GDM1 (cell line): ENCODE results near the gene OR4F6.
"Not testable (repeated sequence)": the region's sequence is repeated elsewhere in the genome, so short reads cannot be mapped to it uniquely, and the experiment has no call there.

ENCODE experiments used
- DNase-seq: peaks from one replicate; lab custom pipeline; 2025; lab: John Stamatoyannopoulos, UW

OR4F6 gene

GRCh38 chr15:101803209-101803608 lies at the start of gene OR4F6:
Gene OR4F6, plus strand, starts transcription at chr15:101803509. Its CDS starts 2,211 bp downstream, at chr15:101805720.
- DNase-seq = no peak

DNA sequence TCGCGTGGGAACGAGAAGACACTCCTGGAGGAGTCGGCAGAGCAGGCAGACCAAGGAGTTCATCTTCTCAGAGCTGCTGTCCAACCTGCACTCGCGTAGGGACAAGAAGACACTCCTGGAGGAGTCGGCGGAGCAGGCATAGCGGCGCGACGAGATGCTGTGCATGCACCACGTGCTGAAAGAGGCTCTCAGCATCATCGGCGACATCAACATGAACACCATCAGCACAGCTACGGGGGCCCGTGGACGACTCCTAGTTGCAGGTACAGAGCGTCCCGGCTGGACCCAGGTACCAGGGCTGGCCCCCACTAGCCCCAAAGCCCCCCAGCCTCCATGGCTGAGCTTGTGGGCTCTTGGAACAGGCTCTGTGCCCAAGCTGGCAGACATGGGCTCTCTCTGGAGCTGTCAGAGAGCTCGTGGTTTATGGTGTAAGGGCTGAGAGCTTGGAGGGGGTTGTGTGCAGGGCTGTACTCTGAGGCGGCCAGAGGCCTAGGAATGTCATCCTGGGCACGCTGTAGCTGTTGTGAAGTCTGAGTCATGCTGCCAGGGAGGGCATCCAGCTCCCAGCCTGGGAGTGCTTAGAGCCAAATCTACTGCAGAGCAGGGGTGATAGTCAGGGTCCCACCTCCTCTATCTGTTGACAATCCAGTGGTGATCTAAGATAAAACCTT lies 38.5 kb upstream of the OR4F6 start:
- DNase-seq = not testable (repeated sequence)

DNA sequence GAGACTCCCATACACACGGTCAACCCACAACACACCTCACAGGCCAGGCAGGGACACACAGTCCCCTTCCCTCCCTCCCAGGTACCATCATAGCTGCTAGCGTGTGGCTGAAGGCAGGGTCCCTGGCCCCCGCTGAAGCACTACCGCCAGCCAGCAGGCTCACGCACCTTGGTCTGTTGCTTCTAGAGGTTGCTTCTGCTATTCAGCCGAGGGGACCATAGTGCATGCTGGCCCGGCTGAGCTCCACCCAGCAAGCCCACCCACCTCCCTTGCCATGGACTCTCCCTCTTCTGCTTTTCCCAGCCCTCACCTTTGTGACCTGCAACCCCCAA lies 38.0 kb upstream of the OR4F6 start:
- DNase-seq = not testable (repeated sequence)

DNA sequence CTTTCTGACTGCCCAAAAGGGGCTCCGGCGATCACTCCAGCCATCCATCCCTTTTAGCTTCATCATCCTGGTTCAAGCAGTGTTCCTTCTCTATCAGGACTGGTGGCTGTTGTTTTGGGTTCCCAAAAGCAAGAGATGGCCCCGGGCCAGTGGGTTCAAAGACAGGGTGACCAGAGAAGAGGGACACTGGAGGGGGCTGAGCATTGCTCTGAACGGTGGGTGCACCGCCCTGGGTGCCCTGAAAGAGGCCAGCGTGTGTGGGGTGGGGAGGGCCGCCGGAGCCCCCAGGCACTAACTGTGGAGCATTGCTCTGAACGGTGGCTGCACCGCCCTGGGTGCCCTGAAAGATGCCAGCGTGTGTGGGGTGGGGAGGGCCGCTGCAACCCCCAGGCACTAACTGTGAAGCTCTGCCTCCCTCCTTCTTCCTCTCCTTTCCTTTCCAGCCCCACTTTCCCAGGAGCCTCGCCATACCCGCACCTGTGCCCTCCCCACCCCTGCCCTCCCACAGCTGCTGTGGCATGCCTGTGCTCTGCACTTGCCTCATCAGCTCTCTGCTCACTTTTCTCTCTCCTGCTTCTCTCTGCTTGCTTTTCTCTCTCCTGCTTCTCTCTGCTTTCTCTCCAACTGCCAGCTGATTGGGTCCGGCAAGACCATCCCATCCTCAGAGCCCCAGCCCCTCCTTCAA lies 37.4 kb upstream of the OR4F6 start:
- no peak for DNase-seq

DNA sequence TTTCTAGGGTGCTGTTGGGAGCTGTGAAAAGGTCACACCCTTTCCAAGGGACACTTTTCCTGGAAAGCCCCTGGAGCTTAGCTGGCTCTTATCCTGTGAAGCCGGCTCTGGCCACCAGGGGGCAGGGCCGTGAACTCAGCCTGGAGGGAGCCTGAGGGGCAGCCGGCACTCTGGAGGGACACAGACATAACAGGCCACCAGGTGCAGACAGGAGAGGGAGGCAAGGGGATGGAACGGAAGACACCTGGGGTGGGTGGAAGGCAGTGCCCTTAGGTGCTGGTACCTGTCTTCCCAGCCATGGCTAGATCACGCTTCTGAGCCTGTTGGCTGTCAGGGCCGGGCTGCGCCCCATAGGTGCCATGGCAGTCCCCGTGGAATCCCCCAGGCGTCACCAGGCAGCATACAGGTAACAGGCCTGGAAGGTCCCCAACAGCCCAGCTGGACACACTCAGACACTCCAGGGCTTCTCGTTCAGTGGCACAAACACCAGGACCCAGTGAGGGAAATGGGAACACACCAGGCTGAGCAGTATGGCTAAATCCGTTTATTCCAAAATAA lies 36.1 kb upstream of the OR4F6 start:
- not testable (repeated sequence) for DNase-seq

GRCh38 chr15:101772921-101773320 lies 30.4 kb upstream of the OR4F6 start:
- no peak for DNase-seq

DNA sequence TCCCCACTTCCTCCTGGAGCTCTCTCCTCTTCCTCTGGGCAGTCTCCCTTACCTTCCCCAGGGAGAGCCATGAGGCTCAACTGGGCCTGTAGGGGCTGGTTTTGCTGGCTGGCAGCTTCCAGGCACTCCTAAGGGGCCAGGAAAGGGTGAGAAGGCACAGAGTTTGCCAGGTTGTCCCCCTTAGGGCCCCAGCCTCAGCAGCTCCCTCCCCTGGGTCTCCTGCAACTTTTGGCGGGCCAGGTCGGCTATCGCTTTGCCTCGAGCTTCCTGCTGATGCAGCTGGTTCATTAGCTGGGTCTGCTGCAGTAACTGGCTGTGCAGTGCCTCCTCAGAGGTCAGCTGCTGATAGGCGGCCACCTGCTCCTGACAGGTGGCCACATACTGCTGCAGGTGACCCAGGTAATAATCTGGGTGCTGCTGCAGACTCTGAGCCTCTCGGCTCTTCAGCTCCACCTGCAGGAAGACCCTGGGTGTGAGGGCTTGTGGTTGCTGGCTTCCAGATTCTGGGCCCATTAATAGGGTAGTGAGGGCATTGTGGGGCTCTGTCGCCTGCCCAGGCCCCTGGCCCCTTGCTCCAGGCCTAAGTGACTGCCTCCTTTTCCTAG lies 29.7 kb upstream of the OR4F6 start:
- no peak for DNase-seq

- no peak for DNase-seq
Observed at GRCh38 chr15:101775136-101775535, 28.2 kb upstream of the OR4F6 start.

- not testable (repeated sequence) for DNase-seq
Observed at GRCh38 chr15:101778576-101778975, 24.7 kb upstream of the OR4F6 start.

DNA sequence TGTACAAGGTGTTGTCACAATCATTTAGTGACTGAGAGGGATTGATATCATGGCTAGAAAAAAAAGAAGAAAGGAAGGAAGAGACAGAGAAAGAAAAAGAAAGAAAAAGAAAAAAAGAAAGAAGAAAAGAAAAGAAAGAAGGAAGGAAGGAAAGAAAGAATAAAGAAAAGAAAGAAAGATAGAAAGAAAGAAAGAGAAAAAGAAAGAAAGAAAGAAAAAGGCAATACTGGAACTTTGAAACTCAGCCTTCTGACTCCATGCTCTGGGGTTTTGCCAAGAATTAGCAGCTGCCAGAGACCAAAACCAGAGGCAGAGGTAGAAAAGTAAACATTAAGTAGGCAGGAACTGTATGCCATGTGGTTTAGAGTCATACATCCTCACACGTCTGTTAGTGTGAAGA lies 23.1 kb upstream of the OR4F6 start:
- not testable (repeated sequence) for DNase-seq

- DNase-seq = no peak
Observed at GRCh38 chr15:101781928-101782327, 21.4 kb upstream of the OR4F6 start.

DNA sequence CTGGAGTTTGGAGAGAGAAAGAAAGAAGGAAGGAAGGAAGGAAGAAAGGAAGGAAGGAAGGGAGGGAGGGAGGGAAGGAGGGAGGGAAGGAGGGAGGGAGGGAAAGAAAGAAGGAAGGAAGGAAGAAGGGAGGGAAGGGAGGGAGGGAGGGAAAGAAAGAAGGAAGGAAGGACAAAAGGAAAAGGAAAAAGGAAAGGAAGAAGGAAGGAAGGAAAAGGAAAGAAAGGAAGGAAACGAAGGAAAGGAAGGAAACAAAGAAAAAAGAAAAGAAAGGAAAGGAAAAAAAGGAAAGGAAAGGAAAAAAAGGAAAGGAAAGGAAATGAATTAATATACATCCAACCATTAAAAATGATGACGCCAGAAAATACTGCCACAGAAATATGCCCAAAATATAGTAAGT lies 18.7 kb upstream of the OR4F6 start:
- DNase-seq = no peak

- DNase-seq = not testable (repeated sequence)
Observed at GRCh38 chr15:101786422-101786821, 16.9 kb upstream of the OR4F6 start.

- DNase-seq = not testable (repeated sequence)
Observed at GRCh38 chr15:101788001-101788400, 15.3 kb upstream of the OR4F6 start.

DNA sequence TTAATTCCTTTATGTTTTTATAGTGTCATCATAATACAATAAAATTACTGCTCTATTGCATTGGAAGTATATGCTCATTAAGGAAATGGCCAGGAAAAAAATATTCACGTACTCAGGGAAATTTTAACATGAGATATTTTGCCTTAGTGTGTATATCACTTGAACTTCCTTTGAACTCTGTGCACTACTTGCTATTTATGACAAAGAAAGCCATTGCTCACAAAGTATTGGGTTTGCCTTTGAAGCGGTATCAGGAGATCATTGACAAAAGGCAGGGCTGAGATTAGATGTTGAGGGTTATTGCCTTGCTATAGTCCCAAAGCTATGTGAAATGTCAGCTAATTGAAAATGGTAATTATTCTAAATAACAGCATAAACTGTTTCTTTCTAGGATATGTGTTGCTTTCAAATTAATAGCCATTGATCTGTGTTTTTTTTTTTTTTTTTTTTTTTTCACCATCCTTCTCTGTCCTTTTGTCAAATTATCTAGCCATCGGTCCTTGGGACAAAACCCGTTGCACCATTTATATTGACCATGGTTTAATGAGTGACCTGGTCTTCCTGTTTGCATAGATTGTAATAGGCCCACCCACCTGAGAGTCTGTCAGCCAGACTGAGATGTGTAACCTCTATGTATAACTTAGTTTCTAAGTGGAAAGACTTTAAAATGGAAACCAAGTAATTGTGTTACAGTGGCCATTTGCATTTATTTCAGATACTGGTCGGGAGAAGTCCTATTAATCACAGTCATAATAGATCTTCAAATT lies 14.6 kb upstream of the OR4F6 start:
- DNase-seq = not testable (repeated sequence)

GRCh38 chr15:101790748-101791147 lies 12.6 kb upstream of the OR4F6 start:
- not testable (repeated sequence) for DNase-seq

GRCh38 chr15:101793981-101794380 lies 9.3 kb upstream of the OR4F6 start:
- DNase-seq = not testable (repeated sequence)

- no peak for DNase-seq
Observed at GRCh38 chr15:101795455-101795854, 7.9 kb upstream of the OR4F6 start.

DNA sequence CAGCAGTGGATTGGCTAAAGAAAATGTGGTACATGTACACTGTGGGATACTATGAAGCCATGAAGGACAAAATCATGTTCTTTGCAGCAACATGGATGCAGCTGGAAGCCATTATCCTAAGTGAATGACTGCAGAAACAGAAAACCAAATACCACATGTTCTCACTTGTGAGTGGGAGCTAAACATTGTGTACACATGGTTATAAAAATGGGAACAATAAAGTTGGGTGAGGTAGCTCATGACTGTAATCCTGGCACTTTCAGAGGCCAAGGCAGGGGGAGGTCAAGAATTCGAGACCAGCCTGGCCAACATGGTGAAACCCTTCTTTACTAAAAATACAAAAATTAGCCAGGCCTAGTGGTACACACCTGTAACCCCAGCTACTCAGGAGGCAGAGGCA lies 3.6 kb upstream of the OR4F6 start:
- DNase-seq = no peak

DNA sequence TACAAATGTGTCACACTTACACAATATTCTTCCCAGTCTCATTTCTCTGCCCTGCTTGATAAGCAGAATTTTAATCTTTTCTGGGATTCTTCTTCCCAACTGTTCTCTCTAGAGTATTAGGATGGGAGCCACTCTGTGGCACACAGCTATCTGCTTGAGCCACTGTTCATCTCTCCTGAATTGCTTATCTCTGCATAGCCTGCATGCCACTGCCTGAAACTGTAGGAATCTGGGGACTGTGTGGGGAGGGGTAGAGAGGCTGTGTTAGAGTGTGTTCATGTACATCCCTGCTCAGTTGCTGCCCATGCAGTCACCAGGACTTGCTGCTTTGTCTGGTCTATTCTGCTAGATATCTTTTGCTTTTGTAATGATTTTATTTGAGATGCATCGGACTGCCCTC lies 2.3 kb upstream of the OR4F6 start:
- no peak for DNase-seq

- DNase-seq = no peak
Observed at GRCh38 chr15:101803676-101804075, 367 bp downstream of the OR4F6 start.

- DNase-seq = no peak
Observed at GRCh38 chr15:101804375-101804774, 1.1 kb downstream of the OR4F6 start.
